CD4-positive, alpha-beta T cell (primary cell): Measurements from ENCODE around the gene B4GALT6. TPM values are rescaled to one million over a fixed set of nuclear protein-coding genes. Genes with fewer than 3 reads are reported as not detected.

Source experiments
- ATAC-seq: fragments of 200-7000 bp; cut with Tn5 transposase; one replicate; pipeline ENCODE4 v1.10.0; 2022; ENCODE audit warnings: mild to moderate bottlenecking; ENCODE audit not compliant: poor library complexity
- CTCF ChIA-PET: fragments of 350-600 bp; sonication (Branson Sonifier 250); formaldehyde crosslinking; loops from one replicate; lab custom pipeline; 2021; ENCODE audit warnings: antibody characterized with exemption, inconsistent platforms; lab: Charles Lee
- POLR2A ChIA-PET: fragments of 350-600 bp; sonication (Branson Sonifier 250); formaldehyde crosslinking; loops from one replicate; lab custom pipeline; 2021; ENCODE audit warnings: antibody characterized with exemption, inconsistent platforms; lab: Charles Lee
- DNase-seq, 14 experiments: peaks; one replicate each; pipeline ENCODE4 v3.0.0-alpha.2; 2013 to 2020; ENCODE audit warnings: mixed read lengths in 2 of 14
- H3K27ac ChIP-seq, 2 donors: one replicate each; pipeline versions ENCODE4 v1.5.1 to v1.7.0; 2013; ENCODE audit warnings: low read length in 2 of 2, low read depth in 1 of 2, mild to moderate bottlenecking in 1 of 2
- H3K27me3 ChIP-seq, 2 experiments: 1 replicate in 1 of 2; 2 replicates in 1 of 2; pipeline versions ENCODE4 v1.6.1 to v1.7.0; 2013; ENCODE audit warnings: low read length in 2 of 2, control low read depth in 1 of 2, mild to moderate bottlenecking in 1 of 2, moderate library complexity in 1 of 2; ENCODE audit not compliant: insufficient read depth in 2 of 2, control insufficient read depth in 1 of 2
- H3K36me3 ChIP-seq: one replicate; pipeline ENCODE4 v1.6.1; 2013; ENCODE audit warnings: low read length, control low read depth; ENCODE audit not compliant: insufficient read depth
- H3K4me1 ChIP-seq: one replicate; pipeline ENCODE4 v1.6.1; 2013; ENCODE audit warnings: low read length, control low read depth; ENCODE audit not compliant: insufficient read depth
- H3K4me3 ChIP-seq: one replicate; pipeline ENCODE4 v1.5.1; 2013; ENCODE audit warnings: mild to moderate bottlenecking, low read length, moderate library complexity
- H3K9me3 ChIP-seq, 2 experiments: 1 replicate in 1 of 2; 2 replicates in 1 of 2; pipeline versions ENCODE4 v1.6.1 to v1.7.0; 2013; ENCODE audit warnings: low read length in 2 of 2, mild to moderate bottlenecking in 2 of 2, control low read depth in 1 of 2, moderate library complexity in 1 of 2; ENCODE audit not compliant: control insufficient read depth in 1 of 2, insufficient read depth in 1 of 2
- H3K27ac Mint-ChIP-seq: one replicate; pipeline ENCODE4 v1.8.0; 2020; ENCODE audit warnings: mixed read lengths
- H3K27me3 Mint-ChIP-seq: one replicate; pipeline ENCODE4 v1.8.0; 2021; ENCODE audit warnings: mixed read lengths
- H3K36me3 Mint-ChIP-seq: one replicate; pipeline ENCODE4 v1.8.0; 2021; ENCODE audit warnings: low read depth, mixed read lengths
- H3K4me1 Mint-ChIP-seq: one replicate; pipeline ENCODE4 v1.8.0; 2021; ENCODE audit warnings: low read depth, mixed read lengths
- H3K4me3 Mint-ChIP-seq: one replicate; pipeline ENCODE4 v1.8.0; 2020; ENCODE audit warnings: mild to moderate bottlenecking, mixed read lengths
- H3K9me3 Mint-ChIP-seq: one replicate; pipeline ENCODE4 v1.8.0; 2020; ENCODE audit warnings: mixed read lengths
- CTCF ChIP-seq: fragments of 200-600 bp; IDR thresholded peaks from one replicate; pipeline ENCODE4 v1.8.0; 2022; ENCODE audit warnings: antibody characterized with exemption, mild to moderate bottlenecking
- intact Hi-C, 2 experiments: fragments of 100-400 bp; cut with DNase I in 1 of 2; cut with micrococcal nuclease in 1 of 2; formaldehyde crosslinking; loops; one replicate each; pipeline versions ENCODE4 v1.15.1 to v1.9.0; 2023 to 2025; cut with DNase I, micrococcal nuclease
- total RNA-seq, 174 experiments: library from RNA in 2 of 174; stranded (reverse) in 2 of 174; gene quantifications; one replicate each; pipeline ENCODE4 v1.2.3 and lab custom pipeline; 2021 to 2026

Gene B4GALT6
- total RNA-seq, 2 experiments from 2014 or later: 0.75 TPM; not detected in 1

- intact Hi-C loops: no loop called here
- no peaks in the 10 kb centered on the region for H3K27me3 ChIP-seq
- no peak for TF ChIP-seq CTCF
- CTCF ChIA-PET: no interaction called here
- ATAC-seq (no peak), DNase-seq (no peak)
- H3K4me1 Mint-ChIP-seq: no peaks in the 10 kb centered on the region
- H3K27me3 Mint-ChIP-seq: no peaks in the 10 kb centered on the region
- H3K4me3 Mint-ChIP-seq: no peak overlapping the region
- no peaks in the 10 kb centered on the region for H3K9me3 Mint-ChIP-seq
- H3K36me3 Mint-ChIP-seq: no peaks in the 10 kb centered on the region
- no peak overlapping the region for H3K27ac ChIP-seq
- no peak overlapping the region for H3K27ac Mint-ChIP-seq
- no peaks in the 10 kb centered on the region for H3K36me3 ChIP-seq
- H3K4me1 ChIP-seq: no peaks in the 10 kb centered on the region
- no peak overlapping the region for H3K4me3 ChIP-seq
- POLR2A ChIA-PET: no interaction called here
- no peaks in the 10 kb centered on the region for H3K9me3 ChIP-seq
Measured at GRCh38 chr18:31579375-31579774, 105.0 kb downstream of the B4GALT6 start.

GRCh38 chr18:31578126-31578525, 106.3 kb downstream of the B4GALT6 start:
- no peak for TF ChIP-seq CTCF
- no peak overlapping the region for H3K4me3 Mint-ChIP-seq

DNA sequence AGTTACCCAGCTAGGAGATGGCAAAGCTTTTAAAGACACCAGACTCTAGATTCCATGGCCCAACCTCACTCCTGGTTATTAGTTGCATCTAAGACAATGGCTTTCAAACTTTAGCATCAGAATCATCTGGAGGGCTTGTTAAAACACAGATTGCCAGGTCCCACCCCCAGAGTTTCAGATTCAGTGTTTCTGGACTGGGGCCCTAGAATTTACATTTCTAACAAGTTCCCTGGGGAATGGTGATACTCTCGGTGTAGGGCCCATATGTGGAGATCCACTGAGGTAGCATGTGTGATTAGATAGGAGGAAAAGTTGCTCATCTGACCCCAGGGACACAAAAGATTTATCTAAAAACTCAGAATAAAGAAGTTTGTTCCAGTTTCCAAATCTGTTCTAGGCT, 107.2 kb downstream of the B4GALT6 start:
- Mint-ChIP-seq H3K4me3 (no peak overlapping the region), H3K27me3 (no peaks in the 10 kb centered on the region), H3K27ac (no peak overlapping the region), H3K9me3 (no peaks in the 10 kb centered on the region), H3K4me1 (no peaks in the 10 kb centered on the region), H3K36me3 (no peaks in the 10 kb centered on the region)
- Histone ChIP-seq H3K36me3 (no peaks in the 10 kb centered on the region), H3K4me3 (no peak overlapping the region), H3K4me1 (no peaks in the 10 kb centered on the region), H3K27me3 (no peaks in the 10 kb centered on the region), H3K9me3 (no peaks in the 10 kb centered on the region), H3K27ac (no peak overlapping the region)
- no peak for TF ChIP-seq CTCF
- ATAC-seq: no peak
- DNase-seq: no peak
- intact Hi-C loops: no loop called here
- CTCF ChIA-PET: no interaction called here
- POLR2A ChIA-PET: no interaction called here

More at GRCh38 chr18:31578126-31578525, 106.3 kb downstream of the B4GALT6 start:
- H3K9me3 ChIP-seq: no peaks in the 10 kb centered on the region
- intact Hi-C loops: no loop called here
- Mint-ChIP-seq H3K36me3 (no peaks in the 10 kb centered on the region), H3K27me3 (no peaks in the 10 kb centered on the region), H3K9me3 (no peaks in the 10 kb centered on the region), H3K27ac (no peak overlapping the region), H3K4me1 (no peaks in the 10 kb centered on the region)
- no peaks in the 10 kb centered on the region for H3K4me1 ChIP-seq
- no peak overlapping the region for H3K4me3 ChIP-seq
- ChIA-PET POLR2A (no interaction called here), CTCF (no interaction called here)
- H3K36me3 ChIP-seq: no peaks in the 10 kb centered on the region
- H3K27me3 ChIP-seq: no peaks in the 10 kb centered on the region
- ATAC-seq (no peak), DNase-seq (no peak)
- H3K27ac ChIP-seq: no peak overlapping the region
